ENCODE measurements around the gene NRAS. TPM values are rescaled to one million over a fixed set of nuclear protein-coding genes. Genes with fewer than 3 reads are reported as not detected.

NRAS gene
- total RNA-seq, 2 donors from 2014 or later, result 7.3 to 11.9 TPM

DNA sequence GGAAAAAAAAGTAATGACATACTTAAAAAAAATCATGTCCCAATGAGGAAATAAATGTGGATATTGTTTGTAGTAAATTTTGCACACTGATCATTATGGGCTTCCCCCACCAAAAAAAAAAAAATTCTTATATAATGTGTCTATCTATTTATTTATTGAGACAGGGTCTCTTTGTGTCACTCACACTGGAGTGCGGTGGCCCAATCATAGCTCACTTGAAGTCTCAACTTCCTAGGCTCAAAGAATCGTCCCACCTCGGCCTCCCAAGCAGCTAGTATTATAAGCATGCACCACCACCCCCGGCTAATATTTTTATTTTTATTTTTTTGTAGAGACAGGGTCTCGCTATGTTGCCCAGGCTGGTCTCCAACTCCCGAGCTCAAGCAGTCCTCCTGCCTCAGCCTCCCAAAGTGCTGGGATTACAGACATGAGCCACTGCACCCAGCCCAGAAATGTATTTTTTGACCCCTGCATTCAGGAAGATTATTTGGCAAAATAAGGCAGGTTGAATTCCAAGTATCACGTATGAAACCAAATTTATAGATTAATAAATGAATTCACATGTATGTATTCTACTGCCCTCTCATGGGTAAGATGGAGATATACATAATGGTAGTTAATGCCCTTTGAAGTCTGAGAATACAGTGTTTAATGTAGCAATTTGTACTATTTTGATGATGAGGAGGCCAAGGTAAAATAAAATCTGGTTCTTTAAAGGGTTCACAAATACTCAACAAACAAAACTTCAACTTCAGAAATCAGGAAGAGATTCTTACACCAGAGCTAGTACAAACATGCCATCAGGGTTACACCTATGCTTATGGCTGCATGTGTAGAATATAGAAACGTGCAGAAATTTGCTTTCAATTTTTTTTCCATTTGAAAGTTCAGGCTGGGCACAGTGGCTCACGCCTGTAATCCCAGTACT, 45.3 kb downstream of the NRAS start:
- Histone ChIP-seq H3K4me1 (peaks cover 0 to 6% of the 10 kb centered on the region in 2 donors), H3K27ac (peak overlapping the region; percentile 84 to 88), H3K4me3 (no peak overlapping the region), H3K27me3 (no peaks in the 10 kb centered on the region), H3K36me3 (no peaks in the 10 kb centered on the region), H3K9me3 (no peaks in the 10 kb centered on the region)
- no peak for DNase-seq (ENCODE audit: low spot score)
- TF ChIP-seq, protein P1, sequence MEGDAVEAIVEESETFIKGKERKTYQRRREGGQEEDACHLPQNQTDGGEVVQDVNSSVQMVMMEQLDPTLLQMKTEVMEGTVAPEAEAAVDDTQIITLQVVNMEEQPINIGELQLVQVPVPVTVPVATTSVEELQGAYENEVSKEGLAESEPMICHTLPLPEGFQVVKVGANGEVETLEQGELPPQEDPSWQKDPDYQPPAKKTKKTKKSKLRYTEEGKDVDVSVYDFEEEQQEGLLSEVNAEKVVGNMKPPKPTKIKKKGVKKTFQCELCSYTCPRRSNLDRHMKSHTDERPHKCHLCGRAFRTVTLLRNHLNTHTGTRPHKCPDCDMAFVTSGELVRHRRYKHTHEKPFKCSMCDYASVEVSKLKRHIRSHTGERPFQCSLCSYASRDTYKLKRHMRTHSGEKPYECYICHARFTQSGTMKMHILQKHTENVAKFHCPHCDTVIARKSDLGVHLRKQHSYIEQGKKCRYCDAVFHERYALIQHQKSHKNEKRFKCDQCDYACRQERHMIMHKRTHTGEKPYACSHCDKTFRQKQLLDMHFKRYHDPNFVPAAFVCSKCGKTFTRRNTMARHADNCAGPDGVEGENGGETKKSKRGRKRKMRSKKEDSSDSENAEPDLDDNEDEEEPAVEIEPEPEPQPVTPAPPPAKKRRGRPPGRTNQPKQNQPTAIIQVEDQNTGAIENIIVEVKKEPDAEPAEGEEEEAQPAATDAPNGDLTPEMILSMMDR (IDR thresholded peaks at IDR 0.05), result peak; percentile 37 to 42

DNA sequence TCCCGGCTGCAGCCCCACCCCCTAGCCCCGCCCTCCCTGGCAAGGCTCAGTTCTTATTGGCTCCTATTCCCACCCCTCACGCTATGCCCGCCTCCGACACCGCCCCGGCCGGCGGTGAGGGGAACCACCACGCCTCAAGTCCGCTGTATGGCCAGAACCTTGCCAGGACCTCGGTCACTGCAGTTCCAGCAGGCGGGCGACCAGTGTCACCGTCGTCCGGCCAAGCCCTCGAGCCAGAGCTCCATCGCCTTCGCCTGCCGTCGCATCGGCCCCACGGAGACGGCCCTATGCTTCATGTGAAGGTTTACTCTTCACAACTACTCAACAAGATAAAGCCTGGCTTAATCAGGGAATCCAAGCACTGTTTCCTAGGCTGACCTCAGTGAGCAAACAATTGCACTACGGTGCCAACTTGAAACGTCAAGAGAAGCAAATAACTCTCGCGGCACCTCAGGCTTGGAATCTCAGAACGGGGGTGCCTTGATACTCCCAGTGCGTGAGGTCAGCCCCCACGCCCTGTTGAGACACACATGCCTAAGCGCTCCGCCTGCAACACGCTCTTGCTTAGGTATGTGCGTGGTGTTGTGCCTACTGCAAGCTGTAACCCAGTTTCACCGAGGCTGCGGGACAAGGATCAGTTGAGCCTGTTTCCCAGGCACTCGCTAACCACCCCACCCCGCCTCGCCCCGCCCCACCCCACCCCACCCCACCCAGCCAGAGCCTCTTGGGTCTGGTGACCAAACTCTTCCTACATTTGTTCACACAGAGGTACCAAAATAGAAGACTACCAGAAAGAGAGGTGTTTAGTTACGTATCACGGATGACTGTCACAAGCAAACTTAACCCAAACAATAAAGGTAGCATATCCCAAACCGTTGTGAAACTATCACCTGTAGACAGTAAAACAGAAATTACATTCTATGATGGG, 46.2 kb downstream of the NRAS start:
- Histone ChIP-seq H3K27ac (peak overlapping the region; percentile 84 to 88), H3K4me1 (peaks cover 0 to 6% of the 10 kb centered on the region in 2 donors), H3K9me3 (no peaks in the 10 kb centered on the region), H3K4me3 (peak overlapping the region; percentile 78 to 80), H3K27me3 (no peaks in the 10 kb centered on the region), H3K36me3 (no peaks in the 10 kb centered on the region)
- TF ChIP-seq, protein P1 (IDR thresholded peaks at IDR 0.05), result peak in 1 of 2 donors; percentile 17
- peak; percentile 94 for DNase-seq (ENCODE audit: low spot score)

DNA sequence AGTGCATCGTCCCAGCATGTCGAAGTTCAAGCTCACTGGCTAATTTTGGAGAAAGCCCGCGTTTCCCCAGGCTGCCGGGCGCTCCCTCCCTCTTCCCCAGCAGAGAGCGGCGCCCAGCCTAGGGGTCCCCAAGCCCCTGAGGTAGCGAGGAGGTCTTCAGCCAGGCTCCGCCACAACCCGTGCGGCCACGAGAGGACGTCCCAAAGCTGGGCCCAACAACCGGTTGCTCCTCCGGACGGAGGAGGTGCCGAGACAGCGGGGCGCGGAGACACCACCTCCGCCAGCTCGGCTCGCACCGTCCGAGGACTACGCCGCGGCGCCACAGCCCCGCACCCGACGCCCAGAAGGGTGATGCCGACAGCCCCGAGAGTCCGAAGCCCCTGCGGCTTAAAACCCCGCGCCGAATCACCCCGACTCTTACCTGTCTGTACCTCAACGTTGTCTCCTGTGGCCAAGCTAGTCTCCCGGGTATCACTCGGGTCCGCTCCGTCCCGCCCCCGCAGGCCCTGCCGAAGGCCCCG, 46.9 kb downstream of the NRAS start, which contains the start of gene DENND2C:
TSS of gene DENND2C (minus strand) at position 488 of the 521 bp plus-strand sequence. CDS start 44,065 bp downstream, outside the sequence.
- H3K27ac ChIP-seq, result peak within 1 kb of the TSS; percentile 84 to 88
- TF ChIP-seq, protein P1 (IDR thresholded peaks at IDR 0.05), result no peak
- H3K27me3 ChIP-seq, result no peaks in the 10 kb centered on the region
- no peaks in the 10 kb centered on the region for H3K9me3 ChIP-seq
- H3K36me3 ChIP-seq, result no peaks in the 10 kb centered on the region
- DNase-seq (ENCODE audit: low spot score), result peak; percentile 57
- peaks cover 0 to 6% of the 10 kb centered on the region in 2 donors for H3K4me1 ChIP-seq
- peak within 1 kb of the TSS; percentile 78 to 80 for H3K4me3 ChIP-seq

DNA sequence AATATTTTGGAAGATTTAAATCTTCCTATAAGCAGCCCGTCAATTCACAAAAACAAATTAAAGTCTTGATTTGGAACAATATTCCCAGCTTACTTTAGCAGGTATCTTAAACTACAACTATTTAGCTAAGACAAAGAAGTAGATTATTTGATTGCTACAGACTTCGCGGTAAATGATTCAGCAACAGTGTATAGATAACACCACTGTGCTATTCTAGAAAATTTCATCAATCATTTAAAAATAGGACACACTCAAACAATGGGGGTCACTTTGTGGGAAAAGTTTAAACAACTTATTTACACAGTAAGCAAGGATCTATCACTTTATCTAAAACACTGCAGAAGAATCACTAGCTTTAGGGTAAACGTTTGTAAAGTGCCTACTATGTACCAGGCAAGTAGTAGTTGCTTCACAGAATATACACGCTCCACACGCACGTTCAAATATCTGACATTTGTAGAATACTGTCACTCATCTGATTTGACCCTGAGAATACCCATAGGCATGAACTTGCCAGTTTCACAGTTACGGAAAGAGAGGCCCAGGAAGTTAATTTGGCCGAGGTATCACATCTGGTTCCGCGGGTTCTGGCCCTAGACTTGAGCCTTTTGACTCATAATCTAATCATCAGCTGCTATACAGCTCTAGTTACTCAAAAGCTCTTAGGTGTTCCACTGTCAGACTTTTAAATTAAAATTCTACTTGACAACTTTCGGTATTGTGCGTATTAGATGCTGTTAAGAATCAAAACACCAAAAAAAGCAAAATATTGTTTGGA, 47.6 kb downstream of the NRAS start:
- Histone ChIP-seq H3K4me3 (peak overlapping the region; percentile 78 to 80), H3K9me3 (no peaks in the 10 kb centered on the region), H3K36me3 (no peaks in the 10 kb centered on the region), H3K27me3 (no peaks in the 10 kb centered on the region), H3K27ac (peak overlapping the region; percentile 84 to 88), H3K4me1 (peaks cover 0 to 6% of the 10 kb centered on the region in 2 donors)
- TF ChIP-seq, protein P1 (IDR thresholded peaks at IDR 0.05), result no peak
- no peak for DNase-seq (ENCODE audit: low spot score)

DNA sequence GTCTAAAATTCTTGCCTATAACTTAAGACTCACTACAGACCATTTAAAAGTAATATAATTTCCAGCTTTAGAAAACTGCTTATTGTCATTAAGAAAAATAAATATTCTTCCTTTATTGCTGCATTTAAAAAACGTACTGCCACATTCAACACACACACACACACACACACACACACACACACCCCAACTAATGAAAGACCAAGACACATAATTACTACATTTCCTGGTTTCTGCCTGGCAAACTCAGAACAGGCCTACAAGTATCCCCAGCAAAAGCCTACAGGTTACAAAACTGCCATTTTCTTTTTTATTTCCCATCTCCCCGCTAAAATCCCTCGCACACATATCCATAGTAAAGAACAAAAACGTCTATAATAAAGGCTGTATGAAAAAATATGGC, 48.2 kb downstream of the NRAS start:
- Histone ChIP-seq H3K4me3 (no peak overlapping the region), H3K4me1 (peaks cover 0 to 6% of the 10 kb centered on the region in 2 donors), H3K27ac (no peak overlapping the region), H3K9me3 (no peaks in the 10 kb centered on the region), H3K36me3 (no peaks in the 10 kb centered on the region), H3K27me3 (no peaks in the 10 kb centered on the region)
- TF ChIP-seq, protein P1 (IDR thresholded peaks at IDR 0.05), result no peak
- DNase-seq (ENCODE audit: low spot score), result no peak
